DND-41 (cell line): ENCODE measurements around the gene MAML3.

Experiments
- ATAC-seq: fragments of 200-7000 bp; cut with Tn5 transposase; 3 replicates; pipeline ENCODE4 v1.9.1; 2021; ENCODE audit warnings: low read depth; ENCODE audit not compliant: insufficient read depth
- DNase-seq: peaks from one replicate; pipeline ENCODE4 v3.0.0-alpha.2; 2020
- H2AFZ ChIP-seq: 2 replicates; pipeline ENCODE4 v1.6.0; 2012; ENCODE audit warnings: low read depth, low read length
- H3K27ac ChIP-seq: 2 replicates; pipeline ENCODE4 v1.5.1; 2012; ENCODE audit warnings: low read length, inconsistent platforms
- H3K27me3 ChIP-seq: fragments of 200-600 bp; sonication (generic); 2 replicates; pipeline ENCODE4 v1.6.0; 2012; ENCODE audit warnings: low read length, mild to moderate bottlenecking, inconsistent platforms; ENCODE audit not compliant: insufficient read depth, poor library complexity
- H3K36me3 ChIP-seq: 2 replicates; pipeline ENCODE4 v1.5.1; 2012; ENCODE audit warnings: low read length, inconsistent platforms; ENCODE audit not compliant: insufficient read depth
- H3K4me1 ChIP-seq: 2 replicates; pipeline ENCODE4 v1.5.1; 2012; ENCODE audit warnings: mild to moderate bottlenecking, low read length; ENCODE audit not compliant: insufficient read depth
- H3K4me2 ChIP-seq: 2 replicates; pipeline ENCODE4 v1.6.0; 2012; ENCODE audit warnings: mild to moderate bottlenecking, moderate library complexity, low read length, inconsistent platforms; ENCODE audit not compliant: insufficient read depth
- H3K4me3 ChIP-seq, 2 experiments: fragments of 200-600 bp in 1 of 2; shearing (Covaris generic) in 1 of 2; 2 replicates each; pipeline ENCODE4 v1.5.1; 2012 to 2016; ENCODE audit warnings: inconsistent platforms in 2 of 2, low read length in 2 of 2, mild to moderate bottlenecking in 2 of 2, low read depth in 1 of 2, moderate library complexity in 1 of 2
- H3K79me2 ChIP-seq: 2 replicates; pipeline ENCODE4 v1.6.0; 2012; ENCODE audit warnings: low read length, inconsistent platforms; ENCODE audit not compliant: insufficient read depth
- H3K9ac ChIP-seq: 2 replicates; pipeline ENCODE4 v1.6.0; 2012; ENCODE audit warnings: low read depth, mild to moderate bottlenecking, inconsistent platforms, low read length, moderate library complexity
- H3K9me3 ChIP-seq: 2 replicates; pipeline ENCODE4 v1.5.1; 2012; ENCODE audit warnings: low read length, moderate library complexity, mild to moderate bottlenecking, inconsistent platforms; ENCODE audit not compliant: insufficient read depth, severe bottlenecking
- H4K20me1 ChIP-seq: 2 replicates; pipeline ENCODE4 v1.6.0; 2012; ENCODE audit warnings: low read length; ENCODE audit not compliant: insufficient read depth
- CTCF ChIP-seq: IDR thresholded peaks from 2 replicates; pipeline ENCODE4 v1.5.1; 2012; ENCODE audit warnings: borderline replicate concordance, low read length, moderate library complexity, mild to moderate bottlenecking; ENCODE audit not compliant: poor library complexity, severe bottlenecking; ENCODE audit errors: extremely low read depth
- EZH2 ChIP-seq: IDR thresholded peaks from 3 replicates; pipeline ENCODE4 v1.6.1; 2012; ENCODE audit warnings: borderline replicate concordance, low read depth, mild to moderate bottlenecking, moderate library complexity, low read length, inconsistent platforms; ENCODE audit not compliant: severe bottlenecking

MAML3 gene

GRCh38 chr4:139933541-139933940 lies 220.4 kb downstream of the MAML3 start:
- Histone ChIP-seq H3K9ac (no peak overlapping the region), H3K27ac (no peak overlapping the region), H3K79me2 (no peaks in the 10 kb centered on the region), H3K27me3 (no peaks in the 10 kb centered on the region), H3K4me3 (no peak overlapping the region), H3K36me3 (no peaks in the 10 kb centered on the region), H2AFZ (no peak overlapping the region), H3K4me1 (no peaks in the 10 kb centered on the region), H4K20me1 (no peaks in the 10 kb centered on the region), H3K4me2 (no peak overlapping the region), H3K9me3 (no peaks in the 10 kb centered on the region)
- DNase-seq, result no peak
- TF ChIP-seq CTCF (no peak), EZH2 (no peak)
- ATAC-seq, result no peak

GRCh38 chr4:139933104-139933503 lies 220.9 kb downstream of the MAML3 start:
- H3K27ac ChIP-seq, result no peak overlapping the region
- no peaks in the 10 kb centered on the region for H4K20me1 ChIP-seq
- H3K79me2 ChIP-seq, result no peaks in the 10 kb centered on the region
- H2AFZ ChIP-seq, result no peak overlapping the region
- H3K4me1 ChIP-seq, result no peaks in the 10 kb centered on the region
- no peak overlapping the region for H3K4me3 ChIP-seq
- H3K36me3 ChIP-seq, result no peaks in the 10 kb centered on the region
- no peak for ATAC-seq
- no peak for DNase-seq
- H3K4me2 ChIP-seq, result no peak overlapping the region
- H3K9me3 ChIP-seq, result no peaks in the 10 kb centered on the region
- no peak overlapping the region for H3K9ac ChIP-seq
- no peaks in the 10 kb centered on the region for H3K27me3 ChIP-seq
- TF ChIP-seq CTCF (no peak), EZH2 (no peak)

- no peak for TF ChIP-seq EZH2
- no peak for TF ChIP-seq CTCF
- no peaks in the 10 kb centered on the region for H3K36me3 ChIP-seq
These were observed 229.2 kb downstream of the MAML3 start for GRCh38 chr4:139924782-139925181.

More at GRCh38 chr4:139924782-139925181, 229.2 kb downstream of the MAML3 start:
- ATAC-seq, result no peak
- Histone ChIP-seq H3K4me1 (no peaks in the 10 kb centered on the region), H3K27ac (no peak overlapping the region), H3K79me2 (no peaks in the 10 kb centered on the region), H3K9ac (no peak overlapping the region), H3K27me3 (no peaks in the 10 kb centered on the region), H3K4me2 (no peak overlapping the region), H3K9me3 (no peaks in the 10 kb centered on the region), H3K4me3 (no peak overlapping the region), H2AFZ (no peak overlapping the region), H4K20me1 (0 out of 2 replicates have a peak, but pooled peaks cover 3% of the 10 kb centered on the region)
- DNase-seq, result no peak
